HepG2 (cell line): Measurements from ENCODE around the gene ACAA2.
A peak's percentile ranks its signal among the peaks of the same experiment; 100 is the strongest.

ENCODE experiments used
- ARID3A ChIP-seq: IDR thresholded peaks from 2 replicates; pipeline ENCODE4 v1.6.1; 2012; ENCODE audit warnings: low read depth, low read length, improper control_type of control experiment
- CTCF ChIP-seq: sonication (generic); formaldehyde crosslinking; IDR thresholded peaks from 2 replicates; pipeline ENCODE4 v1.5.0; 2020; ENCODE audit warnings: mild to moderate bottlenecking, missing genetic modification reagents, moderate library complexity
- JUND ChIP-seq: sonication (generic); formaldehyde crosslinking; IDR thresholded peaks from 2 replicates; pipeline ENCODE4 v1.8.0; 2022; ENCODE audit warnings: mild to moderate bottlenecking, missing genetic modification reagents
- MAFK ChIP-seq, 2 experiments: IDR thresholded peaks in 1 of 2; conservative IDR thresholded peaks in 1 of 2; 2 replicates each; pipeline ENCODE4 v1.6.1; 2011; ENCODE audit warnings: improper control_type of control experiment in 2 of 2, low read length in 2 of 2
- NFIC ChIP-seq: IDR thresholded peaks from 2 replicates; pipeline ENCODE4 v1.6.1; 2012; ENCODE audit warnings: mild to moderate bottlenecking, low read length, inconsistent platforms
- TCF12 ChIP-seq, 2 experiments: fragments of 450-650 bp in 1 of 2; sonication (generic) in 1 of 2; formaldehyde crosslinking in 1 of 2; IDR thresholded peaks; 2 replicates each; pipeline versions ENCODE4 v1.6.1 to v1.8.0; 2017 to 2022; ENCODE audit warnings: antibody characterized with exemption in 1 of 2, mild to moderate bottlenecking in 1 of 2, missing genetic modification reagents in 1 of 2, moderate library complexity in 1 of 2

- TF ChIP-seq CTCF (CRISPR knock-in tag) (peak; percentile 88), ARID3A (no peak), NFIC (no peak), TCF12 (IDR thresholded peaks at IDR 0.05) (no peak), TCF12 (CRISPR knock-in tag; IDR thresholded peaks at IDR 0.05) (no peak), JUND (CRISPR knock-in tag) (no peak), MAFK (conservative IDR thresholded peaks at IDR 0.05 in 1 of 2, IDR thresholded peaks at IDR 0.05 in 1 of 2; ENCODE audit: low read length in 2 of 2) (no peak)
Measured at GRCh38 chr18:49858309-49859020, 45.1 kb upstream of the ACAA2 start.
